SJCRH30 (cell line): ENCODE measurements around the gene AGBL1. TPM values are rescaled to one million over a fixed set of nuclear protein-coding genes. Genes with fewer than 3 reads are reported as not detected.

ENCODE experiments used
- DNase-seq, 2 experiments: peaks; one replicate each; pipeline ENCODE4 v3.0.0-alpha.2; 2015 to 2020
- H3K27ac ChIP-seq: fragments of 250-450 bp; sonication (Bioruptor Pico); 2 replicates; pipeline ENCODE4 v1.5.1; 2020; ENCODE audit warnings: mild to moderate bottlenecking, moderate library complexity
- H3K27me3 ChIP-seq: fragments of 250-450 bp; sonication (Bioruptor Pico); 2 replicates; pipeline ENCODE4 v1.5.1; 2020; ENCODE audit warnings: mild to moderate bottlenecking, moderate library complexity
- H3K36me3 ChIP-seq: fragments of 250-450 bp; sonication (Bioruptor Pico); 2 replicates; pipeline ENCODE4 v1.5.1; 2020; ENCODE audit warnings: mild to moderate bottlenecking, moderate library complexity
- H3K4me1 ChIP-seq: fragments of 250-450 bp; sonication (Bioruptor Pico); 2 replicates; pipeline ENCODE4 v1.5.1; 2020; ENCODE audit warnings: mild to moderate bottlenecking, moderate library complexity
- H3K4me3 ChIP-seq: fragments of 250-450 bp; sonication (Bioruptor Pico); 2 replicates; pipeline ENCODE4 v1.5.1; 2020; ENCODE audit warnings: mild to moderate bottlenecking, moderate library complexity
- H3K9me3 ChIP-seq: fragments of 250-450 bp; sonication (Bioruptor Pico); replicated peaks from 2 replicates; pipeline ENCODE4 v1.5.1; 2020; ENCODE audit warnings: mild to moderate bottlenecking, moderate library complexity
- total RNA-seq: library from RNA; depleted of rRNA; stranded (reverse); fragments of >200 nt; shearing (Covaris generic); gene quantifications from 2 replicates; pipeline ENCODE4 v1.2.3, GENCODE V29; 2014

The AGBL1 gene
- total RNA-seq, 1 experiment from 2014 or later: not detected

GRCh38 chr15:86756688-86757087 lies 677.0 kb downstream of the AGBL1 start:
- H3K27ac ChIP-seq: no peak overlapping the region
- H3K27me3 ChIP-seq: no peaks in the 10 kb centered on the region
- H3K4me1 ChIP-seq: no peaks in the 10 kb centered on the region
- no peak for DNase-seq
- H3K9me3 ChIP-seq: no peaks in the 10 kb centered on the region
- no peak overlapping the region for H3K4me3 ChIP-seq
- no peaks in the 10 kb centered on the region for H3K36me3 ChIP-seq

- H3K36me3 ChIP-seq: no peaks in the 10 kb centered on the region
- DNase-seq: no peak
- no peaks in the 10 kb centered on the region for H3K4me1 ChIP-seq
- no peak overlapping the region for H3K27ac ChIP-seq
- H3K9me3 ChIP-seq: no peaks in the 10 kb centered on the region
- no peak overlapping the region for H3K4me3 ChIP-seq
- no peaks in the 10 kb centered on the region for H3K27me3 ChIP-seq
Observed at GRCh38 chr15:86759800-86760523, 680.3 kb downstream of the AGBL1 start.

- Histone ChIP-seq H3K27me3 (no peaks in the 10 kb centered on the region), H3K36me3 (no peaks in the 10 kb centered on the region), H3K27ac (no peak overlapping the region), H3K4me1 (no peaks in the 10 kb centered on the region), H3K9me3 (no peaks in the 10 kb centered on the region), H3K4me3 (no peak overlapping the region)
- no peak for DNase-seq
Observed at GRCh38 chr15:86762874-86763273, 683.2 kb downstream of the AGBL1 start.

GRCh38 chr15:86764021-86764420 lies 684.4 kb downstream of the AGBL1 start:
- H3K27ac ChIP-seq: no peak overlapping the region
- H3K4me1 ChIP-seq: no peaks in the 10 kb centered on the region
- no peaks in the 10 kb centered on the region for H3K9me3 ChIP-seq
- no peak for DNase-seq
- H3K4me3 ChIP-seq: no peak overlapping the region
- H3K27me3 ChIP-seq: no peaks in the 10 kb centered on the region
- H3K36me3 ChIP-seq: no peaks in the 10 kb centered on the region

- Histone ChIP-seq H3K9me3 (no peaks in the 10 kb centered on the region), H3K27ac (no peak overlapping the region), H3K36me3 (no peaks in the 10 kb centered on the region), H3K4me1 (no peaks in the 10 kb centered on the region), H3K27me3 (no peaks in the 10 kb centered on the region), H3K4me3 (no peak overlapping the region)
- DNase-seq: no peak
Observed at GRCh38 chr15:86765281-86765680, 685.6 kb downstream of the AGBL1 start.

- Histone ChIP-seq H3K27me3 (no peaks in the 10 kb centered on the region), H3K4me3 (no peak overlapping the region), H3K27ac (no peak overlapping the region), H3K4me1 (no peaks in the 10 kb centered on the region), H3K36me3 (no peaks in the 10 kb centered on the region), H3K9me3 (no peaks in the 10 kb centered on the region)
- DNase-seq: no peak
Observed at GRCh38 chr15:86772369-86773059, 692.8 kb downstream of the AGBL1 start.

GRCh38 chr15:86773736-86774135 lies 694.1 kb downstream of the AGBL1 start:
- Histone ChIP-seq H3K36me3 (no peaks in the 10 kb centered on the region), H3K4me1 (no peaks in the 10 kb centered on the region), H3K27ac (no peak overlapping the region), H3K9me3 (no peaks in the 10 kb centered on the region), H3K27me3 (no peaks in the 10 kb centered on the region), H3K4me3 (no peak overlapping the region)
- DNase-seq: no peak

GRCh38 chr15:86776145-86776544 lies 696.5 kb downstream of the AGBL1 start:
- no peaks in the 10 kb centered on the region for H3K4me1 ChIP-seq
- H3K36me3 ChIP-seq: no peaks in the 10 kb centered on the region
- no peak overlapping the region for H3K4me3 ChIP-seq
- H3K27me3 ChIP-seq: no peaks in the 10 kb centered on the region
- H3K27ac ChIP-seq: no peak overlapping the region
- DNase-seq: no peak
- H3K9me3 ChIP-seq: no peaks in the 10 kb centered on the region

GRCh38 chr15:86796521-86796920 lies 716.9 kb downstream of the AGBL1 start:
- no peaks in the 10 kb centered on the region for H3K27me3 ChIP-seq
- H3K36me3 ChIP-seq: no peaks in the 10 kb centered on the region
- no peaks in the 10 kb centered on the region for H3K9me3 ChIP-seq
- no peak overlapping the region for H3K27ac ChIP-seq
- no peak for DNase-seq
- no peak overlapping the region for H3K4me3 ChIP-seq
- H3K4me1 ChIP-seq: no peaks in the 10 kb centered on the region

- H3K9me3 ChIP-seq: no peaks in the 10 kb centered on the region
- no peaks in the 10 kb centered on the region for H3K36me3 ChIP-seq
- H3K4me3 ChIP-seq: no peak overlapping the region
- H3K4me1 ChIP-seq: no peaks in the 10 kb centered on the region
- H3K27ac ChIP-seq: no peak overlapping the region
- H3K27me3 ChIP-seq: no peaks in the 10 kb centered on the region
- no peak for DNase-seq
Observed at GRCh38 chr15:86797135-86797534, 717.5 kb downstream of the AGBL1 start.

- Histone ChIP-seq H3K27ac (no peak overlapping the region), H3K4me1 (no peaks in the 10 kb centered on the region), H3K36me3 (no peaks in the 10 kb centered on the region), H3K9me3 (no peaks in the 10 kb centered on the region), H3K4me3 (no peak overlapping the region), H3K27me3 (no peaks in the 10 kb centered on the region)
- DNase-seq: no peak
Observed at GRCh38 chr15:86799226-86799625, 719.6 kb downstream of the AGBL1 start.

- Histone ChIP-seq H3K36me3 (no peaks in the 10 kb centered on the region), H3K27me3 (no peaks in the 10 kb centered on the region), H3K9me3 (no peaks in the 10 kb centered on the region), H3K27ac (no peak overlapping the region), H3K4me1 (no peaks in the 10 kb centered on the region), H3K4me3 (no peak overlapping the region)
- no peak for DNase-seq
Observed at GRCh38 chr15:86802244-86802643, 722.6 kb downstream of the AGBL1 start.

GRCh38 chr15:86804406-86804805 lies 724.7 kb downstream of the AGBL1 start:
- DNase-seq: no peak
- H3K36me3 ChIP-seq: no peaks in the 10 kb centered on the region
- H3K27me3 ChIP-seq: no peaks in the 10 kb centered on the region
- no peak overlapping the region for H3K4me3 ChIP-seq
- H3K27ac ChIP-seq: no peak overlapping the region
- no peaks in the 10 kb centered on the region for H3K9me3 ChIP-seq
- no peaks in the 10 kb centered on the region for H3K4me1 ChIP-seq

- Histone ChIP-seq H3K9me3 (no peaks in the 10 kb centered on the region), H3K36me3 (no peaks in the 10 kb centered on the region), H3K27me3 (no peaks in the 10 kb centered on the region), H3K4me3 (no peak overlapping the region), H3K4me1 (no peaks in the 10 kb centered on the region), H3K27ac (no peak overlapping the region)
- DNase-seq: no peak
Observed at GRCh38 chr15:86810329-86810728, 730.7 kb downstream of the AGBL1 start.

GRCh38 chr15:86813892-86814291 lies 734.2 kb downstream of the AGBL1 start:
- no peaks in the 10 kb centered on the region for H3K4me1 ChIP-seq
- H3K4me3 ChIP-seq: no peak overlapping the region
- H3K27ac ChIP-seq: no peak overlapping the region
- no peaks in the 10 kb centered on the region for H3K36me3 ChIP-seq
- no peak for DNase-seq
- no peaks in the 10 kb centered on the region for H3K27me3 ChIP-seq
- no peaks in the 10 kb centered on the region for H3K9me3 ChIP-seq

- H3K9me3 ChIP-seq: no peaks in the 10 kb centered on the region
- no peaks in the 10 kb centered on the region for H3K4me1 ChIP-seq
- DNase-seq: peak in 1 of 2 experiments; percentile 20
- no peak overlapping the region for H3K4me3 ChIP-seq
- H3K27ac ChIP-seq: no peak overlapping the region
- no peaks in the 10 kb centered on the region for H3K27me3 ChIP-seq
- no peaks in the 10 kb centered on the region for H3K36me3 ChIP-seq
Observed at GRCh38 chr15:86829245-86829644, 749.6 kb downstream of the AGBL1 start.
